Body of pancreas (tissue), 4 donors: ENCODE measurements around the gene TOP1.

Experiments used
- POLR2A ChIP-seq, 3 donors: fragments of 450-650 bp; IDR thresholded peaks; one replicate each; pipeline ENCODE4 v1.6.1; 2016; ENCODE audit warnings: antibody characterized with exemption in 3 of 3, mild to moderate bottlenecking in 2 of 3
- TF ChIP-seq, protein P1 (sequence below), 7 experiments: fragments of 450-650 bp in 4 of 7; fragments of 200-600 bp in 3 of 7; sonication (generic) in 3 of 7; IDR thresholded peaks; one replicate each; pipeline ENCODE4 v1.5.1; 2016 to 2019; ENCODE audit warnings: antibody characterized with exemption in 7 of 7

DNA sequence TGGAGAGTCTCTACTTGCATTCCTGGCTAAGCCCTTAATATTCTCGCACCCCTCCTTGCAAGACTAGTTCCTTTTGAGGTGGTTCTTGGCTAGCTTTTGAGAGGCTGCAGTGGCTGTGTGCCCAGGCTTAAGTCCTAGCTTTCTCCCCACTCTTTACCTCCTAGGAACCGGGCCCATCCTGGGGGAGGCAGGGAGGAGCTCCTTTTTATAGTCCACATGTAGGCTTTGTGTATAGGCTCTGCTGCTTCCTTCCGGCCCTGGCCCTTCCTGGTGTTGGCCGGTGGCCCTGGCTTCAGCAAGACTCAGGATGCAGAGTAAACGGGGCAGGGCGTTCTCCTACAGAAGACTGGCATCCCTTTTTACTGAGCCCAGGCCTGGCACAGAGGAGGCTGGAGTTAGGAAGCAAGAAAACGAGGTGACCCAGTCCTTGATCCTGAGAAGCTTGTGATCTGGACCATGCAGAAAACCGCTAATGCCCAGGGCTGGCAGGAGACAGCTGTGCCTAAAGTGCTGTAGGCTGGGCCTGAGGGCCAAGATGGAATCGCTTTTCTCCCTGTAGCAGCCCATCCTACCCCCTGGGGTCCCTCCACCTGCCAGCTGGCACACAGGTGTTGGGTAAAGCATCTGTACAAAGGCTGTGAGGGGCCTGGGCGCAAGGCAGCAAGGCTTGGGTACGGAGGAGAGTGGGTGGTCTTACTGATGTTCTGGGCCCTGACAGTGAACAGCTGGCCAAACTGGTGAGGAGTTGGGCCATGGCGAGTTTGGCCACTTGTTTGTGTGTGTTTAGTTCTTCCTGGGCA, 117.4 kb downstream of the TOP1 start:
- TF ChIP-seq, protein P1, sequence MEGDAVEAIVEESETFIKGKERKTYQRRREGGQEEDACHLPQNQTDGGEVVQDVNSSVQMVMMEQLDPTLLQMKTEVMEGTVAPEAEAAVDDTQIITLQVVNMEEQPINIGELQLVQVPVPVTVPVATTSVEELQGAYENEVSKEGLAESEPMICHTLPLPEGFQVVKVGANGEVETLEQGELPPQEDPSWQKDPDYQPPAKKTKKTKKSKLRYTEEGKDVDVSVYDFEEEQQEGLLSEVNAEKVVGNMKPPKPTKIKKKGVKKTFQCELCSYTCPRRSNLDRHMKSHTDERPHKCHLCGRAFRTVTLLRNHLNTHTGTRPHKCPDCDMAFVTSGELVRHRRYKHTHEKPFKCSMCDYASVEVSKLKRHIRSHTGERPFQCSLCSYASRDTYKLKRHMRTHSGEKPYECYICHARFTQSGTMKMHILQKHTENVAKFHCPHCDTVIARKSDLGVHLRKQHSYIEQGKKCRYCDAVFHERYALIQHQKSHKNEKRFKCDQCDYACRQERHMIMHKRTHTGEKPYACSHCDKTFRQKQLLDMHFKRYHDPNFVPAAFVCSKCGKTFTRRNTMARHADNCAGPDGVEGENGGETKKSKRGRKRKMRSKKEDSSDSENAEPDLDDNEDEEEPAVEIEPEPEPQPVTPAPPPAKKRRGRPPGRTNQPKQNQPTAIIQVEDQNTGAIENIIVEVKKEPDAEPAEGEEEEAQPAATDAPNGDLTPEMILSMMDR (IDR thresholded peaks at IDR 0.05): no peak
- no peak for TF ChIP-seq POLR2A (IDR thresholded peaks at IDR 0.05)
